Measurements from ENCODE around the gene HNRNPUL1. TPM values are rescaled to one million over a fixed set of nuclear protein-coding genes. Genes with fewer than 3 reads are reported as not detected.
"Not testable (repeated sequence)": the region's sequence is repeated elsewhere in the genome, so short reads cannot be mapped to it uniquely, and the experiment has no call there.

Gene HNRNPUL1
- polyA plus RNA-seq, 1 experiment: 35.4 TPM

DNA sequence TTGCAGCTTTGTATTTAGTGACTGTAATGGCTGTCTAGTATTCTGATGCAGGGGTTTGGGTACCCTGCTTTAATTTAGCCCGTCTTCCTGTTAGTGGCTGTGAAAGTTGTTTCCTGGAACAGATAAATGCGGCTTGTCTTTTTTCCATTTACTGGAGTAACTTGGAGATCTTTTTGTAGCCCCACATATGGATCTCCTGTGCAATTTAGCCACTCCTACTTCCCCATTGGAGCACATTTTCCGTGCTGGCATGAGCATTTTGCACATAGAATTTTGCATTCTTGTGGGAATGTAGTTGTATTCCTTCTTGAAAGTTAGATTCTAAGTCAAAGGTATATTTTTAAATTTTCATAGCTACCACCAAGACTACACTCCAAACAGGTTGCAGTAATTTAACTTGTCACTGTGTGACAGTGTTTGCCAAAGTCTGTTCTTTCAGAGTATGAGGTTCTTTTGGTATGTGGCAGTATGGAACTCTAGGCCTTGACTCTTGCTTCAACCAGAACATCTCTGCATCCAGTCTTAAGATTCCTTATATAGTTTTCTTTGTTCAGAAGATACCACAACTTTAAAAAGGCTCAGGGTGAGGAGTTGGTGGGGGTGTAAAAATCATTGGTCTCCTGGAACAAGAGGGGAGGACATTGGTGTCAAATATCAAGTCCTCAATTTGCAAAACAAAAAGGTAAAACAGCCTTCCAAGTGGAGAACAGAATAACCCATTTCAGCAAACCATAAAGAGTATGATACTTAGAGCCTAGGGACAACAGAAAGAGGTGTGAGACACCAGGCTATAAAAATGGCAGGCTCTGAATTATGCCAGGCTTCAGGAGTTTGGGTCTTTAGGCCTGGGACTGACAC lies 24.7 kb downstream of the HNRNPUL1 start:
- ChIA-PET POLR2A (no interaction called here), CTCF (interaction anchor here (1.0 to 1.3 kb wide), 4 partner anchors 9 to 19 kb away, joined by 3 to 4 read pairs (median 4); no protein-coding TSS in a partner anchor)
- TF ChIP-seq, protein P1, sequence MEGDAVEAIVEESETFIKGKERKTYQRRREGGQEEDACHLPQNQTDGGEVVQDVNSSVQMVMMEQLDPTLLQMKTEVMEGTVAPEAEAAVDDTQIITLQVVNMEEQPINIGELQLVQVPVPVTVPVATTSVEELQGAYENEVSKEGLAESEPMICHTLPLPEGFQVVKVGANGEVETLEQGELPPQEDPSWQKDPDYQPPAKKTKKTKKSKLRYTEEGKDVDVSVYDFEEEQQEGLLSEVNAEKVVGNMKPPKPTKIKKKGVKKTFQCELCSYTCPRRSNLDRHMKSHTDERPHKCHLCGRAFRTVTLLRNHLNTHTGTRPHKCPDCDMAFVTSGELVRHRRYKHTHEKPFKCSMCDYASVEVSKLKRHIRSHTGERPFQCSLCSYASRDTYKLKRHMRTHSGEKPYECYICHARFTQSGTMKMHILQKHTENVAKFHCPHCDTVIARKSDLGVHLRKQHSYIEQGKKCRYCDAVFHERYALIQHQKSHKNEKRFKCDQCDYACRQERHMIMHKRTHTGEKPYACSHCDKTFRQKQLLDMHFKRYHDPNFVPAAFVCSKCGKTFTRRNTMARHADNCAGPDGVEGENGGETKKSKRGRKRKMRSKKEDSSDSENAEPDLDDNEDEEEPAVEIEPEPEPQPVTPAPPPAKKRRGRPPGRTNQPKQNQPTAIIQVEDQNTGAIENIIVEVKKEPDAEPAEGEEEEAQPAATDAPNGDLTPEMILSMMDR (IDR thresholded peaks at IDR 0.05; ENCODE audit: insufficient read depth, low read depth, low read length): no peak

DNA sequence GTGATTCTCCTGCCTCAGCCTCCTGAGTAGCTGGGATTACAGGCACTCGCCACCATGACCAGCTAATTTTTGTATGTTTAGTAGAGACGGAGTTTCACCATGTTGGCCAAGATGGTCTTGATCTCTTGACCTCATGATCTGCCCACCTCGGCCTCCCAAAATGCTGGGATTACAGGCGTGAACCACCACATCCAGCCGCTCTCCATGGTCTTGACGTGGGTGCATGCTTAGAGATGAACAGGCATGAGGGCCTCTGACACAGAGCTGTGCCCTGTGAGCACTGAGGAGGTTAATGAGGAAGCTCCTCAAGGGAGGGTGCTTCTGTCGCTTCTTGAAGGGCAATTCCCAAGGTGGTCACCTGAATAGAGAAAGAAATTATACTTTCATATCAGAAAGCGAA lies 25.6 kb downstream of the HNRNPUL1 start:
- DNase-seq (ENCODE audit: low read depth); H3K4me3 ChIP-seq (ENCODE audit: low read depth, low read length); H3K27me3 ChIP-seq (ENCODE audit: control insufficient read depth, insufficient read depth, low read length); POLR2A ChIA-PET: not testable (repeated sequence)
- H3K36me3 ChIP-seq (ENCODE audit: control insufficient read depth, insufficient read depth, low read length): peaks cover 38% of the 10 kb centered on the region
- CTCF ChIA-PET: interaction anchor here (0.6 to 1.4 kb wide), 5 partner anchors 9 to 561 kb away, joined by 3 to 4 read pairs (median 3); no protein-coding TSS in a partner anchor

More for the DNA sequence above, 24.7 kb downstream of the HNRNPUL1 start:
- no peak overlapping the region for H3K4me3 ChIP-seq (ENCODE audit: low read depth, low read length)
- H3K36me3 ChIP-seq (ENCODE audit: control insufficient read depth, insufficient read depth, low read length): peaks cover 29% of the 10 kb centered on the region
- no peaks in the 10 kb centered on the region for H3K27me3 ChIP-seq (ENCODE audit: control insufficient read depth, insufficient read depth, low read length)
- no peak for DNase-seq (ENCODE audit: low read depth)

DNA sequence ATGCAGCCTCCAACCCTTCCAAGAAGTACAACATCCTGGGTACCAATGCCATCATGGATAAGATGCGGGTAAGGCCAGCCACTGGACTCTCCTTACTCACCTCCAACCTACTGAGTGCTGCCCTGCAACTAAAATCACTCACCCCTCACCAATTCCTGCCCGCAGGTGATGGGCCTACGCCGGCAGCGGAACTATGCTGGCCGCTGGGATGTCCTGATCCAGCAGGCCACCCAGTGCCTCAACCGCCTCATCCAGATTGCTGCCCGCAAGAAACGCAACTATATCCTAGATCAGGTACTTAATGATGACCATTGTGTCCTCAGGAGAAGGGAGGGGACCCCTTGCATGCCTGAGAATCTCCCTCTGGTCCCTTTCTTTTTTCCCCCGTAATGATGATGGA lies 30.2 kb downstream of the HNRNPUL1 start:
- DNase-seq (ENCODE audit: low read depth): no peak
- H3K4me3 ChIP-seq (ENCODE audit: low read depth, low read length): no peak overlapping the region
- CTCF ChIA-PET: interaction anchor here (0.6 to 8.6 kb wide), 3 partner anchors 13 to 75 kb away, joined by 3 to 83 read pairs (median 4); no protein-coding TSS in a partner anchor

DNA sequence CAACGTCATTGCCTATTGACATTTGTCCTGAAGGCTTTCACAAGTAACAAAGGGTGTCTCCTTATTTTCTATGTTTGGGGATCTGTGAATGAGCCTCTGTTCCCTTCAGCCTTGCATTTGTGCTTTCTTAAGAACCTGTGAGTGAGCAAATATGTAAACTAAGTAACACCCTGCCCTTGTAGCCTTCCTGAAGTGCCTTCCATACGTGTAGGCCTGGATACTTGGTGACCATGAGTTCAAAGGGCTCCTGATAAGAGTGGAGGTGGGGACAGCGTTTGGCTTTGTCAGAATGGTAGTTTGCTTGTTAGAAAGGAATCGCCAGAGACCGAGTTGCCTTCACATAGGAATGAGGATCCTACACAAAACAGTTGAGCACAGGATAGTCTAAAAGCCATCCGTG lies 31.3 kb downstream of the HNRNPUL1 start:
- POLR2A ChIA-PET: no interaction called here

More for the DNA sequence above, 30.2 kb downstream of the HNRNPUL1 start:
- Histone ChIP-seq H3K36me3 (ENCODE audit: control insufficient read depth, insufficient read depth, low read length) (peaks cover 49% of the 10 kb centered on the region), H3K27me3 (ENCODE audit: control insufficient read depth, insufficient read depth, low read length) (no peaks in the 10 kb centered on the region)
- POLR2A ChIA-PET: no interaction called here
- TF ChIP-seq, protein P1 (IDR thresholded peaks at IDR 0.05; ENCODE audit: insufficient read depth, low read depth, low read length): no peak

DNA sequence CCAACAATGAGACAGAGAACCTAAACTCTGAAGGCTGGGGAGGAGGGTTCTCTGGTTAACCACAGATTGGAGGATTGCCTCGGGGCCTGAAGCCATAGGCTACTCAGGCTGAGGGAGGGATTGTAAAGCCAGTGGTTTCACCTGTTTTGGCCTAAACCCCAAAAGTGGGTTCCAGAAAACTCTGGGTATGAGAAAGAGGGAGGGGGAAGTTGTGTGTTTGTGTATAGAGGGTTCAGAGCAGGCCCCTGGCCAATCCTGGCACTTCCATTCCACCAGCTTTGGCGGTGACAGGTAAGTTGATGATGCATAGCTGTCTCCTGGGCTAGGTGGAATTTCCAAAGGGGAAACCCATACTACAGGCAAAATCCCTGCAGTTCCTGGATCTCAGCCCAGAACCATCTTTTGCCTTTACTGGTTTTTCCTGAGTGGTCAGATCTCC lies 32.3 kb downstream of the HNRNPUL1 start:
- no peaks in the 10 kb centered on the region for H3K27me3 ChIP-seq (ENCODE audit: control insufficient read depth, insufficient read depth, low read length)
- ChIA-PET CTCF (interaction anchor here (8.6 kb wide), 1 partner anchor 11 kb away, joined by 83 read pairs; no protein-coding TSS in a partner anchor), POLR2A (no interaction called here)
- TF ChIP-seq, protein P1 (IDR thresholded peaks at IDR 0.05; ENCODE audit: insufficient read depth, low read depth, low read length): no peak
- no peak overlapping the region for H3K4me3 ChIP-seq (ENCODE audit: low read depth, low read length)
- DNase-seq (ENCODE audit: low read depth): no peak
- H3K36me3 ChIP-seq (ENCODE audit: control insufficient read depth, insufficient read depth, low read length): peaks cover 48% of the 10 kb centered on the region

More for the DNA sequence above, 31.3 kb downstream of the HNRNPUL1 start:
- TF ChIP-seq, protein P1 (IDR thresholded peaks at IDR 0.05; ENCODE audit: insufficient read depth, low read depth, low read length): no peak
- DNase-seq (ENCODE audit: low read depth): no peak
- CTCF ChIA-PET: interaction anchor here (8.6 kb wide), 1 partner anchor 12 kb away, joined by 83 read pairs; no protein-coding TSS in a partner anchor
- peaks cover 48% of the 10 kb centered on the region for H3K36me3 ChIP-seq (ENCODE audit: control insufficient read depth, insufficient read depth, low read length)
- H3K27me3 ChIP-seq (ENCODE audit: control insufficient read depth, insufficient read depth, low read length): no peaks in the 10 kb centered on the region
- H3K4me3 ChIP-seq (ENCODE audit: low read depth, low read length): no peak overlapping the region

Data from BJ (cell line).